HG02623 (cell line): ENCODE measurements around the gene TUBD1.
A peak's percentile ranks its signal among the peaks of the same experiment; 100 is the strongest.
"Not testable (repeated sequence)": the region's sequence is repeated elsewhere in the genome, so short reads cannot be mapped to it uniquely, and the experiment has no call there.

Experiments used
- ATAC-seq: cut with Tn5 transposase; IDR thresholded peaks from one replicate; pipeline ENCODE4 v1.9.1; 2021; ENCODE audit warnings: moderate library complexity; ENCODE audit not compliant: unreplicated experiment

TUBD1 gene, protein sequence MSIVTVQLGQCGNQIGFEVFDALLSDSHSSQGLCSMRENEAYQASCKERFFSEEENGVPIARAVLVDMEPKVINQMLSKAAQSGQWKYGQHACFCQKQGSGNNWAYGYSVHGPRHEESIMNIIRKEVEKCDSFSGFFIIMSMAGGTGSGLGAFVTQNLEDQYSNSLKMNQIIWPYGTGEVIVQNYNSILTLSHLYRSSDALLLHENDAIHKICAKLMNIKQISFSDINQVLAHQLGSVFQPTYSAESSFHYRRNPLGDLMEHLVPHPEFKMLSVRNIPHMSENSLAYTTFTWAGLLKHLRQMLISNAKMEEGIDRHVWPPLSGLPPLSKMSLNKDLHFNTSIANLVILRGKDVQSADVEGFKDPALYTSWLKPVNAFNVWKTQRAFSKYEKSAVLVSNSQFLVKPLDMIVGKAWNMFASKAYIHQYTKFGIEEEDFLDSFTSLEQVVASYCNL

DNA sequence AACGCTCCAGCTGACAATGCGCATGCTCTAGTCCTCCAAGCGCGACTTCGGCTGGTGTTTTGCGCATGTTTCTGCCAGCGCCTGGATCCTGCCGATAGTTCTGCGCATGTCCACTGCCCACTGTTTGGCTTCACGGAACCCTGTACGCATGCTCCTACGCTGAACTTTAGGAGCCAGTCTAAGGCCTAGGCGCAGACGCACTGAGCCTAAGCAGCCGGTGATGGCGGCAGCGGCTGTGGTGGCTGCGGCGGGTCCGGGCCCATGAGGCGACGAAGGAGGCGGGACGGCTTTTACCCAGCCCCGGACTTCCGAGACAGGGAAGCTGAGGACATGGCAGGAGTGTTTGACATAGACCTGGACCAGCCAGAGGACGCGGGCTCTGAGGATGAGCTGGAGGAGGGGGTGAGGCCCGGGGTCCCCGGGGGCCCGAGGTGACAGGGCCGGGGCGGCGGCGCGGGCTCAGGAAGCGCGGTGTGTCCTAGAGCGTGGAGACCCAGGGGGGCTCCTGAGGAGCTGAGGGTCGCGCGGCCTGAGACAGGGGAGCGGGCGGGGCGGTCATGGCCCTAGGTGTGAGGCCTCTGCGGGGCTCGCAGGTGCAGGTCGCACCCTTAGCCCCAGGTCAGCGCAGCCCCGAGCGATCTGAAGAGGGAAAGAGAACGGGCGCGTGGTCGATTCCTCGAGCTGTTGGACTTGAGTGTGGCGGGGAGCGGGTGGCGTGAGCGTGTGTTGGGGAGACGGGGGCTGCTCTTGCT is at the start of gene TUBD1, which contains the start of gene RPS6KB1:
TSS of gene TUBD1 (minus strand) at position 20 of the 752 bp plus-strand sequence. CDS start 1,941 bp downstream, outside the sequence.
TSS of gene RPS6KB1 (plus strand) at position 198 of the 752 bp plus-strand sequence. CDS start at position 262, 64 bp downstream.
- ATAC-seq = peak; percentile 91

DNA sequence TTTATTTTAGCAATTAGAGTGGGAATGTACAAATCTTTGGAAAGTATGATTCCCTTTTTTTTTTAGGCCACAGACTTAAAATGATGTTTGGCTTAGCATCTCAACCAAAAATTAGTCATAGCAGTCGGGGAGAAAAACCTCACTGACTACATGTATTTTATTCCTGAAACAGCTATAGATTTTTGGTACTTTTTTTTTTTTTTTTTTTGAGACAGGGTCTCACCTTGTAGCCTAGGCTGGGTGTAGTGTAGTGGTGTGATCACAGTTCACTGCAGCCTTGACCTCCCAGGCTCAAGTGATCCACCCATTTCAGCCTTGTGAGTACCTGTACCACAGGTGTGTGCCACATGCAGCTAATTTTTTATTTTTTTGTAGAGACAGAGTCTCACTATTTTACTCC is 48.4 kb upstream of the TUBD1 start:
- ATAC-seq = no peak

DNA sequence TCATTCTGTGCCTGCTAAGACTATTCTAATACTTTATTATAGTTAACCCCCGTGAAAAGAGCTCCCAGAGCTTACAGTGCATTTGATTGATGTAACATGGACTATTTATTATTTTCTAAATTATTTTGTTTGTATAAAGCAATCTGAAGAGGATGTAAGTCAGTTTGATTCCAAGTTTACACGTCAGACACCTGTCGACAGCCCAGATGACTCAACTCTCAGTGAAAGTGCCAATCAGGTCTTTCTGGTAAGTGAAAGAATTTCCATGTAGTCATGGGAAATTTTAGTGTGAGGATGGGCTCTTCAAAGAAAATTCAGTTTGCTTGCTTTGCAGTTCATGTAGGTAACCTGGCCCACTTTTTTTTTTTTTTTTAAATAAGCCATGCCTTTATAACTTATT is 48.0 kb upstream of the TUBD1 start:
- ATAC-seq = not testable (repeated sequence)

- not testable (repeated sequence) for ATAC-seq
These were observed 40.6 kb upstream of the TUBD1 start for GRCh38 chr17:59933317-59933716.

GRCh38 chr17:59930768-59931167 is 38.0 kb upstream of the TUBD1 start:
- ATAC-seq = not testable (repeated sequence)

DNA sequence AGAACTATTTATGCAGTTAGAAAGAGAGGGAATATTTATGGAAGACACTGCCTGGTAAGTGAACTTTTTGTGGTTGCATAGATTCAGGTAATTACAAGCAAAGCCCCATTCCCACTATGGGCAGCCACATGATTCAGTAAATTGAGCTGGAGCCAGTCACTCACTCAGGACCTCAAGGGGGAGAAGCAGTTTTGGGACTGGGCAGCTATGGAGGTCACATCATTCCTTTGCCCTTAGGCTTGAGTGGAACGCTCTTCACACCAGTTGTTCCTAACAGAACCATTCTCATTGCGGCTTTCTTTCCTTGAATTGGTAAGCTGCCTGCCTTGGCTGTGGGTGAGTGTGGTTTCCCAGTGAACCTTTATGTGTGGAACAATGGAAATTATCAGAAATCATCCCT is 37.4 kb upstream of the TUBD1 start:
- ATAC-seq = not testable (repeated sequence)

DNA sequence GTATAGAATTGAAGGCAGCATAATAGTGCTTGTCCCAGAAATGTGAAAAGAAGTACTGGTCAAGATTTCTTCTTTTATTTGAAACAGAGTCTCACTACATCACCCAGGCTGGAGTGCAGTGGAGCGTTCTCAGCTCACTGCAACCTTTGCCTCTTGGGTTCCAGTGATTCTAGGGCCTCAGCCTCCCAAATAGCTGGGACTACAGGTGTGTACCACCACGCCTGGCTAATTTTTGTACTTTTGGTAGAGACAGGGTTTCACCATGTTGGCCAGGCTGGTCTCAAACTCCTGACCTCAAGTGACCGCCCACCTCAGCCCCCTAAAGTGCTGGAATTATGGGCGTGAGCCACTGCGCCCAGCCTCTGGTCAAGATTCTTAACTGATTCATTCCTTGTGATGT is 27.9 kb upstream of the TUBD1 start:
- ATAC-seq = not testable (repeated sequence)

- ATAC-seq = no peak
These were observed 23.7 kb upstream of the TUBD1 start for GRCh38 chr17:59916446-59916845.

DNA sequence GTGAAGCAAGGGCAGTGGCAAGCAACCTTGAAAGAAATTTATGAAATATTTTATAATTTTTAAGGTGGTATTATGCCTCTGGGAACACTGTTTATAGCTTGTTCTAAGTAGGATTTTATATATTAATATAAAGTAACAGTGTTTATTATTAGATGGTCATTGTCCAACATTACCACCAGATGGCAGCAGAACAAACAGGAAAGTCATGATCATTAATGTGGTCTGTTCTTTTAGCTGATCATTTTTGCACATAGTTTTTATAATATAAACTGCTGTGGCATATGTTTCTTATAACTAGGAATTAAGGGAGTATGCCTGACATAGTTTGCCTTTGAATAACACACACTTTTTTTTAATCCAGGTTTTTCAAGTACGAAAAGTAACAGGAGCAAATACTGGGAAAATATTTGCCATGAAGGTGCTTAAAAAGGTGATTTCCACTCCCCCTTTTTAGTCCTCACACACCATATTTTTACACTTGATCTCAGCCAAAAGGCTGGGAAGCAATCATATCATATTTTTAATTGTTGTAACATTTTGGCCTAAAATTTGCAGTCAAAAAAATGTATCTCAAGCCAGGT is 21.6 kb upstream of the TUBD1 start:
- no peak for ATAC-seq

DNA sequence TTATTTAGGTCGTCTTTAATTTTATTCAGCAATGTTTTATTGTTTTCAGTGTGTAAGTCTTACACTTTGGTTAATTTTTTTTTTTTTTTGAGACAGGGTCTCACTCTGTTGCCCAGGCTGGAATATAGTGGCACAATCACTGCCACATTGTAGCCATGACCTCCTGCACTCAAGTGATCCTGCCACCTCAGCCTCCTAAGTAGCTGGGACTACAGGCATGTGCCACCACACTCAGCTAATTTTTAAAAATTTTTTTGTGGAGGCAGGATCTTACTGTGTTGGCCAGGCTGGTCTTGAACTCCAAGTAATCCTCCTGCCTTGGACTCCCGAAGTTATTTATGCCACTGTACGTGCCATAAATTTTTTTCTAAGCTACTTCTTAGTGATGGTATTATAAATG is 14.7 kb upstream of the TUBD1 start:
- ATAC-seq = no peak

GRCh38 chr17:59903455-59903854 is 10.7 kb upstream of the TUBD1 start:
- no peak for ATAC-seq

DNA sequence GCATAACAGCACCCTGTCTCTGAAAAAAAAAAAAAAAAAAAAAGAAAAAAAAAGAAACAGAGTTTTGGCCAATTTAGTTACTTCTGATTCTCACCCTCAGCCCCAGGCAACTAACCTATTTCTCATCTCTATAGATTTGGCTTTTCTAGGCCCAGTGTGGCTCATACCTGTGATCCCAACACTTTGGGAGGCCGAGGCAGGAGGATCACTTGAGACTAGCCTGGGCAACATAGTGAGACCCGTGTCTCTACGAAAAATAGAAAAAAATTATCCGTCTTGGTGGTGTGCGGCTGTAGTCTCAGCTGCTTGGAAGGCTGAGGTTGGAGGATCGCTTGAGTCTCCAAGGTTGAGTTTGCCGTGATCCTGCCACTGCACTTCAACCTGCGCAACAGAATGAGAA is 8.9 kb upstream of the TUBD1 start:
- no peak for ATAC-seq

- ATAC-seq = no peak
These were observed 6.4 kb upstream of the TUBD1 start for GRCh38 chr17:59899099-59899498.

DNA sequence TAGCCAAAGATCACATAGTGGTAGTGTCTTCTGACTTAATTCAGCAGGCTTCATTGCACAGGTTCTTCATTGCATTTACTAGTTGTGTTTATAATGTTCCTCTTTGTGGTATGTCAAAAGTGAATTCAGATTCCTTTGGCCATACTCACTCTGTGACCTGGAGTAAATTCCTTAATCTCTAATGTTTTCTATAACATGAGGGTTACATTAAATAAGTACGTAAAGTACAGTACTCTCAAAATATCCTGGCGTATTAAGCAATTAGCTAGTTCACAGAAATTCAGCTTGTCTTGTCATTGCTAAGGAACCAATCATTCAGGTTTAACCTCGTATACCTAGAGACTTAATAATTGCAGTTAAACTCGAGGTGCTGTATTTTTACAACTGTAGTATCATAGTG is 4.3 kb upstream of the TUBD1 start:
- no peak for ATAC-seq

- ATAC-seq = no peak
These were observed 945 bp upstream of the TUBD1 start for GRCh38 chr17:59893676-59894100.

GRCh38 chr17:59892251-59892923 is 356 bp downstream of the TUBD1 start:
- peak; percentile 38 for ATAC-seq

DNA sequence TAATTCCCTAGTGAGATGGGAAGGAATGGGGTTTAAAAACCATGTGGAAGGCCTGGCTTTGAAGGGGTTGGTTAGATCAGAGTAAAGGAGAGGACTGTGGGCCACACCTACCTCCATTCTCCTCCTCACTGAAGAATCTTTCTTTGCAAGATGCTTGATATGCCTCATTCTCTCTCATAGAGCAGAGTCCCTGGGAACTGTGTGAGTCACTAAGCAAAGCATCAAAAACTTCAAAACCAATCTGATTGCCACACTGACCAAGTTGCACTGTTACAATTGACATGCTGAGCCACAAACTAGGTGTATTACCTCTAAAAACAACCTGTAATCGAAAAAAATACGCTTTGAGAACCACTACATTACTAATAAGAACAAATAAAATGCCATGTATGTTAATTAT is 2.0 kb downstream of the TUBD1 start:
- no peak for ATAC-seq

- no peak for ATAC-seq
These were observed 4.5 kb downstream of the TUBD1 start for GRCh38 chr17:59888145-59888750.

- ATAC-seq = no peak
These were observed 7.9 kb downstream of the TUBD1 start for GRCh38 chr17:59884861-59885260.

DNA sequence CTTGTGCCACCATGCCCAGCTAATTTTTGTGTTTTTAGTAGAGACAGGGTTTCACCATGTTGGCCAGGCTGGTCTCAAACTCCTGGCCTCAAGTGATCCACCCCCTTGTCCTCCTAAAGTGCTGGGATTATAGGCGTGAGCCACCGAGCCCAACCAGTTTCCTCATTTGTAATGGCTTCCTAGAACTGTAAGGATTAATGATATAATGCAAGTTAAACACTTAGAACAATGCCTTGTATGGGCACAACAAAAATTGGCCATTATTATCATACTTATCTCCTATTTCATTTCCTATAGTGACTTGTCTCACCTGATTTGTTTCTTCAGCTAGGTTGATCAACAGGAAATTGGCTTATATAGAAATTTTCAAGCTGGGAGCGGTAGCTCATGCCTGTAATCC is 14.1 kb downstream of the TUBD1 start:
- ATAC-seq = no peak

GRCh38 chr17:59877965-59878364 is 14.8 kb downstream of the TUBD1 start:
- no peak for ATAC-seq
